Lower leg skin (tissue), 4 donors: ENCODE measurements around the gene MYO1H. TPM values are rescaled to one million over a fixed set of nuclear protein-coding genes. Genes with fewer than 3 reads are reported as not detected.
A peak's percentile ranks its signal among the peaks of the same experiment; 100 is the strongest.

Experiments
- DNase-seq, 2 donors: peaks; one replicate each; pipeline ENCODE4 v3.0.0-alpha.2; 2019; ENCODE audit warnings: low spot score in 2 of 2
- H3K4me3 ChIP-seq: fragments of 200-600 bp; sonication (generic); 2 replicates; pipeline ENCODE4 v1.5.1; 2017; ENCODE audit warnings: mild to moderate bottlenecking, low read depth; ENCODE audit not compliant: poor library complexity, severe bottlenecking
- CTCF ChIP-seq, 3 donors: fragments of 450-650 bp; IDR thresholded peaks; one replicate each; pipeline ENCODE4 v1.5.1; 2016; ENCODE audit warnings: antibody characterized with exemption in 3 of 3, mild to moderate bottlenecking in 3 of 3, moderate library complexity in 2 of 3
- POLR2A ChIP-seq, 2 donors: fragments of 450-650 bp; IDR thresholded peaks; one replicate each; pipeline ENCODE4 v1.6.1; 2016 to 2017; ENCODE audit warnings: antibody characterized with exemption in 2 of 2, mild to moderate bottlenecking in 1 of 2, moderate library complexity in 1 of 2
- WGBS, 2 donors: methylation state at CpG; one replicate each; pipeline ENCODE4 v1.1.5; 2018; 5-methylcytosine and 5-hydroxymethylcytosine counted together
- intact Hi-C: fragments of 100-400 bp; cut with DNase I; formaldehyde crosslinking; loops from one replicate; pipeline ENCODE4 v1.15.0; 2023; ENCODE audit warnings: low total_unique reads
- total RNA-seq, 4 donors: library from RNA; depleted of rRNA; stranded (reverse); fragments of >200 nt; gene quantifications; one replicate each; pipeline ENCODE4 v1.1.0, GENCODE V29; 2016

The MYO1H gene
- total RNA-seq, 4 donors from 2014 or later, result 0.20 to 0.75 TPM; not detected in 2

GRCh38 chr12:109304485-109304884 is 43.2 kb upstream of the MYO1H start:
- no peak overlapping the region for H3K4me3 ChIP-seq
- intact Hi-C loops, result no loop called here
- 42 to 49% methylated on average over 8 of the region's 8 CpGs for WGBS, 2 donors
- no peak for TF ChIP-seq POLR2A (IDR thresholded peaks at IDR 0.05)
- no peak for TF ChIP-seq CTCF (IDR thresholded peaks at IDR 0.05)
- peak in 1 of 2 donors; percentile 59 for DNase-seq

- intact Hi-C loops, result no loop called here
- 83% methylated on average over 6 of the region's 6 CpGs for WGBS, 2 donors
- no peak overlapping the region for H3K4me3 ChIP-seq
- no peak for DNase-seq
- TF ChIP-seq POLR2A (IDR thresholded peaks at IDR 0.05), result no peak
- no peak for TF ChIP-seq CTCF (IDR thresholded peaks at IDR 0.05)
Observed at GRCh38 chr12:109305547-109305946, 42.2 kb upstream of the MYO1H start.

- 67 to 81% methylated on average over 9 of the region's 9 CpGs for WGBS, 2 donors
- peak in 1 of 2 donors; percentile 67 for DNase-seq
- TF ChIP-seq CTCF (IDR thresholded peaks at IDR 0.05), result no peak
- TF ChIP-seq POLR2A (IDR thresholded peaks at IDR 0.05), result no peak
- H3K4me3 ChIP-seq, result no peak overlapping the region
- intact Hi-C loops, result no loop called here
Observed at GRCh38 chr12:109307051-109307450, 40.6 kb upstream of the MYO1H start.

GRCh38 chr12:109308534-109309380 is 38.9 kb upstream of the MYO1H start, which contains the start of gene FOXN4:
TSS of gene FOXN4 (minus strand) at chr12:109309284. CDS start at chr12:109308321, 963 bp downstream.
- TF ChIP-seq CTCF (IDR thresholded peaks at IDR 0.05) (no peak), POLR2A (IDR thresholded peaks at IDR 0.05) (no peak)
- intact Hi-C loops, result no loop called here
- 12 to 15% methylated on average over 31 to 41 of the region's 43 CpGs for WGBS, 2 donors
- peak in 1 of 2 donors; percentile 79 for DNase-seq
- peak within 1 kb of the TSS; percentile 26 for H3K4me3 ChIP-seq

GRCh38 chr12:109309381-109310246 is 38.1 kb upstream of the MYO1H start:
- WGBS, 2 donors, result 0 to 1% methylated on average over 15 to 39 of the region's 99 CpGs
- peak overlapping the region; percentile 26 for H3K4me3 ChIP-seq
- intact Hi-C loops, result no loop called here
- TF ChIP-seq POLR2A (IDR thresholded peaks at IDR 0.05) (no peak), CTCF (IDR thresholded peaks at IDR 0.05) (no peak)
- DNase-seq, result peak in 1 of 2 donors; percentile 73
